DND-41 (cell line): ENCODE measurements around the gene EPHA1.

Experiments used
- CTCF ChIP-seq: IDR thresholded peaks from 2 replicates; pipeline ENCODE4 v1.5.1; 2012; ENCODE audit warnings: borderline replicate concordance, low read length, moderate library complexity, mild to moderate bottlenecking; ENCODE audit not compliant: poor library complexity, severe bottlenecking; ENCODE audit errors: extremely low read depth
- EZH2 ChIP-seq: IDR thresholded peaks from 3 replicates; pipeline ENCODE4 v1.6.1; 2012; ENCODE audit warnings: borderline replicate concordance, low read depth, mild to moderate bottlenecking, moderate library complexity, low read length, inconsistent platforms; ENCODE audit not compliant: severe bottlenecking

DNA sequence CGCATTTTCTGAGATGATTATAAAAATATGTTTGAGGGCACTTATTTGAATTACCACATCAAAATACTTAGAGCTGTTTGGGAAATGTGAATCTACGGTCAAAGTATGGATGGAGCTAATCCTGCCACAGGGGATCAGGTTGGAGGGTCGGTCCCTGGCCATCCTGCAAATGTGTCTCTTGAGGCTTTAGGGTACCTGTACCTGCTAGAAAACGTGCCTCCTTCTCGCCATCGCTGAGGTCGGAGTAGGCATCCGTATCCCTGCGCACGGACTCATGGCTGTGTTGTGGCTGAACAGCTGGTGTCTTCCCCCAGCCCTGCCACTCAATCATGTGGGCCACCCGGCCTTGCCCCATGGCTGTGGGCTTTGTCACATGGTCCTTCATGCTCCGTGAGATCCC, 50.0 kb downstream of the EPHA1 start:
- TF ChIP-seq CTCF = no peak
- TF ChIP-seq EZH2 = no peak
